Ramos (cell line): ENCODE measurements around the gene GPR151.

Experiments used
- in situ Hi-C: fragments of 300-500 bp; cut with MboI; formaldehyde crosslinking; loops from one replicate; pipeline ENCODE4 v1.14.3; 2022; ENCODE audit warnings: low sequenced_read_pairs; ENCODE audit not compliant: unreplicated experiment

GPR151 gene

GRCh38 chr5:146523698-146524097 is 7.7 kb upstream of the GPR151 start:
- in situ Hi-C loops, result no loop called here

- in situ Hi-C loops, result no loop called here
Measured at GRCh38 chr5:146521403-146522106, 5.6 kb upstream of the GPR151 start.

- in situ Hi-C loops, result no loop called here
Measured at GRCh38 chr5:146520731-146521130, 4.7 kb upstream of the GPR151 start.

GRCh38 chr5:146519554-146519953 is 3.6 kb upstream of the GPR151 start:
- in situ Hi-C loops, result no loop called here

GRCh38 chr5:146515473-146516150 is 378 bp downstream of the GPR151 start:
- in situ Hi-C loops, result no loop called here

- in situ Hi-C loops, result no loop called here
Measured at GRCh38 chr5:146514575-146514974, 1.4 kb downstream of the GPR151 start.

GRCh38 chr5:146513462-146513861 is 2.5 kb downstream of the GPR151 start:
- in situ Hi-C loops, result no loop called here

- in situ Hi-C loops, result no loop called here
Measured at GRCh38 chr5:146510559-146511125, 5.3 kb downstream of the GPR151 start.

- in situ Hi-C loops, result no loop called here
Measured at GRCh38 chr5:146507428-146507827, 8.6 kb downstream of the GPR151 start.

- in situ Hi-C loops, result no loop called here
Measured at GRCh38 chr5:146499680-146500079, 16.3 kb downstream of the GPR151 start.

- in situ Hi-C loops, result no loop called here
Measured at GRCh38 chr5:146494656-146495055, 21.3 kb downstream of the GPR151 start.

- in situ Hi-C loops, result no loop called here
Measured at GRCh38 chr5:146490089-146490843, 25.7 kb downstream of the GPR151 start.

GRCh38 chr5:146484714-146485391 is 31.1 kb downstream of the GPR151 start:
- in situ Hi-C loops, result no loop called here

- in situ Hi-C loops, result no loop called here
Measured at GRCh38 chr5:146482775-146483174, 33.2 kb downstream of the GPR151 start.

- in situ Hi-C loops, result loop anchor here (10.0 kb wide), 1 partner anchor 341 kb away; no protein-coding TSS in a partner anchor
Measured at GRCh38 chr5:146475906-146476305, 40.1 kb downstream of the GPR151 start.

GRCh38 chr5:146475190-146475780 is 40.7 kb downstream of the GPR151 start:
- in situ Hi-C loops, result loop anchor here (10.0 kb wide), 1 partner anchor 340 kb away; no protein-coding TSS in a partner anchor

- in situ Hi-C loops, result loop anchor here (10.0 kb wide), 1 partner anchor 339 kb away; no protein-coding TSS in a partner anchor
Measured at GRCh38 chr5:146474065-146474464, 41.9 kb downstream of the GPR151 start.

GRCh38 chr5:146467760-146468159 is 48.2 kb downstream of the GPR151 start:
- in situ Hi-C loops, result no loop called here

- in situ Hi-C loops, result no loop called here
Measured at GRCh38 chr5:146466521-146467349, 49.3 kb downstream of the GPR151 start.
